ENCODE data around the gene DNAJC4. TPM values are rescaled to one million over a fixed set of nuclear protein-coding genes. Genes with fewer than 3 reads are reported as not detected.

DNAJC4 gene
- total RNA-seq, 1 experiment from 2014 or later, result 24.2 TPM

- no peak overlapping the region for H3K4me3 Mint-ChIP-seq
- Histone ChIP-seq H4K8ac (replicated peaks; ENCODE audit: insufficient read length, low read depth, low read length) (no peak overlapping the region), H2AK5ac (ENCODE audit: insufficient read length, low read length) (no peak overlapping the region), H3K18ac (ENCODE audit: insufficient read length, low read depth, low read length) (no peak overlapping the region), H3K4ac (ENCODE audit: low read depth, low read length) (no peak overlapping the region), H3K9ac (ENCODE audit: extremely low read depth, insufficient read length, low read length) (no peak overlapping the region), H4K20me1 (ENCODE audit: control insufficient read depth, insufficient read depth, insufficient read length) (no peaks in the 10 kb centered on the region), H3K27ac (ENCODE audit: insufficient read length, low read depth, low read length) (no peak overlapping the region), H3K4me1 (ENCODE audit: insufficient read depth, low read length) (no peaks in the 10 kb centered on the region), H2BK15ac (ENCODE audit: low read depth, low read length) (no peak overlapping the region), H3K79me1 (ENCODE audit: insufficient read depth, low read depth, low read length, poor library complexity, severe bottlenecking) (no peaks in the 10 kb centered on the region), H2BK12ac (ENCODE audit: insufficient read length, low read depth, low read length) (no peak overlapping the region), H3K4me2 (ENCODE audit: insufficient read depth, insufficient read length, low read length) (no peak overlapping the region), H3K23ac (ENCODE audit: insufficient read length, low read depth, low read length) (no peak overlapping the region), H4K91ac (ENCODE audit: insufficient read length, low read depth, low read length) (no peak overlapping the region), H3K9me3 (ENCODE audit: control insufficient read depth, low read depth, low read length) (no peaks in the 10 kb centered on the region), H2BK120ac (ENCODE audit: low read depth, low read length, poor library complexity, severe bottlenecking) (no peak overlapping the region), H3K23me2 (ENCODE audit: insufficient read length, low read depth, low read length, poor library complexity, severe bottlenecking) (no peaks in the 10 kb centered on the region), H2BK5ac (ENCODE audit: insufficient read length, low read length) (no peak overlapping the region), H3K79me2 (ENCODE audit: insufficient read depth, low read length) (no peaks in the 10 kb centered on the region), H3K14ac (ENCODE audit: insufficient read depth, low read length) (no peak overlapping the region), H3K56ac (ENCODE audit: insufficient read length, low read depth, low read length) (no peak overlapping the region), H2BK20ac (ENCODE audit: low read depth, low read length, poor library complexity, severe bottlenecking) (no peak overlapping the region), H4K5ac (ENCODE audit: insufficient read length, low read depth, low read length) (no peak overlapping the region), H2AFZ (ENCODE audit: low read length) (no peak overlapping the region), H3T11ph (ENCODE audit: low read length) (no peak overlapping the region), H3K27me3 (ENCODE audit: insufficient read depth, low read length) (no peaks in the 10 kb centered on the region)
- H3K9me3 Mint-ChIP-seq, result no peaks in the 10 kb centered on the region
- no peak for DNase-seq
- TF ChIP-seq CTCF (conservative IDR thresholded peaks at IDR 0.05), result no peak
- H3K27ac Mint-ChIP-seq, result no peak overlapping the region
- no CpG with 5 or more reads among the region's 30 CpGs for WGBS (ENCODE audit: extremely low coverage, insufficient read length, low lambda C conversion rate)
- H3K36me3 Mint-ChIP-seq (ENCODE audit: insufficient read depth in 1 of 3, low read depth in 3 of 3), result peaks cover 3 to 49% (median 36%) of the 10 kb centered on the region in 3 experiments
- no peaks in the 10 kb centered on the region for H3K27me3 Mint-ChIP-seq (ENCODE audit: low read depth)
- H3K4me1 Mint-ChIP-seq, result no peaks in the 10 kb centered on the region
Measured at GRCh38 chr11:64211181-64211872, 19.0 kb upstream of the DNAJC4 start.

All from H9 (cell line).